Stimulated activated naive B cell treated with anti-CD40 and anti-IgM and Interleukin-4, amounts not matched to agents 10 μg/mL and 1 μg/mL and 100 μg/mL, for 72 hours (primary cell): Measurements from ENCODE around the gene ARNT2.
A peak's percentile ranks its signal among the peaks of the same experiment; 100 is the strongest.

ENCODE experiments used
- ATAC-seq, 2 donors: fragments of 150-1000 bp; cut with Tn5 transposase; replicated peaks; 2 replicates each; pipeline ENCODE4 v1.10.0; 2021; ENCODE audit warnings: moderate library complexity in 1 of 2
- DNase-seq: peaks from one replicate; pipeline ENCODE4 v3.0.0; 2021
- H3K27ac Mint-ChIP-seq: one replicate; pipeline ENCODE4 v1.8.0; 2022; ENCODE audit warnings: mild to moderate bottlenecking, mixed read lengths
- H3K27me3 Mint-ChIP-seq, 2 donors: one replicate each; pipeline ENCODE4 v1.8.0; 2022; ENCODE audit warnings: mixed read lengths in 2 of 2
- H3K36me3 Mint-ChIP-seq, 2 donors: one replicate each; pipeline ENCODE4 v1.8.0; 2022; ENCODE audit warnings: mixed read lengths in 2 of 2, mild to moderate bottlenecking in 1 of 2
- H3K4me1 Mint-ChIP-seq, 2 donors: one replicate each; pipeline ENCODE4 v1.8.0; 2022; ENCODE audit warnings: mixed read lengths in 2 of 2, mild to moderate bottlenecking in 1 of 2
- H3K4me3 Mint-ChIP-seq, 2 donors: one replicate each; pipeline ENCODE4 v1.8.0; 2022; ENCODE audit warnings: mild to moderate bottlenecking in 2 of 2, mixed read lengths in 2 of 2, moderate library complexity in 1 of 2
- H3K9me3 Mint-ChIP-seq, 2 donors: one replicate each; pipeline ENCODE4 v1.8.0; 2022; ENCODE audit warnings: mixed read lengths in 2 of 2, mild to moderate bottlenecking in 1 of 2

ARNT2 gene

DNA sequence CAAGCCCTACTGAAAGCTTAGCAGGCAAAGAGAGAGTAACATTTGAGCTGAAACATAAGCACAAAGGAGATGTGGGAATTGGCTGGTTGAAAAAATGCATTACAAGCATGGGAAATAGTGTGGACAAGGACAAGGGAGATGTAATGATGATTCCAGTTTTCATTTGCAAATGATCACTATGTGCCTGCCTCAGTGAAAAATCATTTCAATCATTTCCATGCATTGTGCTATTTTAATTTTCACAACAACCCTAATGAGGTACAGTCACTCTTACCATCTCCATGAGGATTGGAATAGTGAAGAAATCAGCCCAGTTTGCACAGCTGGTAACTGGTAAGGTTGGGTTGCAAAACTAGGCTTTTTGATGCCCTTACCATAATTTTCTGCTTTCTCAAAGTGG lies 123.2 kb downstream of the ARNT2 start:
- DNase-seq = no peak
- no peak overlapping the region for H3K27ac Mint-ChIP-seq
- peaks cover 11% of the 10 kb centered on the region in 2 donors for H3K27me3 Mint-ChIP-seq
- H3K36me3 Mint-ChIP-seq = no peaks in the 10 kb centered on the region
- no peak for ATAC-seq
- peaks cover 0 to 1% of the 10 kb centered on the region in 2 donors for H3K9me3 Mint-ChIP-seq
- H3K4me1 Mint-ChIP-seq = no peaks in the 10 kb centered on the region
- no peak overlapping the region for H3K4me3 Mint-ChIP-seq

DNA sequence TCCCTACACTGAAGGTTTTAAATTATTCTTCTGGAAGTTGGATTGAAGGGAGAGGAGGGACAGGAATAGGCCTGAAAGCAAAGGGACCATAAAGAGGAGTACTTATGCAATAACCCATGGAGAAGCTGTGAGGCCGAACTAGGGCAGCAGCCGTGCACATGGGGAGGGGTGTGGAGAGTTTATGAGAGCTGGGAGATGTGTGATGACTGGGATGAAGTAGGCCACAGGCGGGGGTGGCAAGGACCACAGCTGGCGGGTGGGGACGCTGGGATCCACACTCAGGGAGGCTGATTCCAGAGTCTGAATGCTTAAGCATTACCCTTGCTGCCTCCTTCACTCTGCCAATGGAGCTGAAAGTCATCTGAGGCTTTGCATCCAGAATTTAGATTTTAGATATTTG lies 123.8 kb downstream of the ARNT2 start:
- H3K36me3 Mint-ChIP-seq = no peaks in the 10 kb centered on the region
- no peaks in the 10 kb centered on the region for H3K4me1 Mint-ChIP-seq
- H3K4me3 Mint-ChIP-seq = no peak overlapping the region
- H3K9me3 Mint-ChIP-seq = peaks cover 0 to 1% of the 10 kb centered on the region in 2 donors
- DNase-seq = no peak
- ATAC-seq = no peak
- no peak overlapping the region for H3K27ac Mint-ChIP-seq
- H3K27me3 Mint-ChIP-seq = peaks cover 15 to 16% of the 10 kb centered on the region in 2 donors

DNA sequence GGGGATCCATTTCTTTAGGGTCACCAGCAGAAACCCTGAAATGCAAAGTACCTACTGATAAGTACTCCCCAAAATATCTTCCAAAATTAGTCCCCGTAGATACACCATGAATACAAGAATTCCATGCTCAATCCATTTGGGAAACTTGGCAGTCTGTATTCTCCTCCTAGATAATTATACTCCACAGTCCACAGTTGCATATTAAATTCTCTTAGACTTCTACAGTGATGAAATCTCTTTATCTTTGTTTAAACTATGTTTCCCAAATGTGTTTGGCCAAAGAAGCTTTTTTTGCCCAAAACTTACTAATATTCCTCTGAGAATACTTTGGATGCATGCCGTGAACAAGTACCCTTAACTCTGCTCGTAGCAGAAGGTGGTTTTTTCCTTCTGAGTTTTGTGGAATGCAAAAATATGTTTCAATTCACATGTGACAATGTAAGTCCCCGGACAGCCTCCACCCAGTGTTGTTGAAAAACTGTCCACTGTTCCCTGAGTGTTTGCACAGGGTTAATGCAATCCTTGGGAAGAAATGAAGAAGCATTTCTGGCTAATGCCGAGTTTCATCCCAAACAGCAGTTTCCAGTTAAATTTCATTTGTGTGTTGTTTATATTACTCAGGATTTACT lies 126.7 kb downstream of the ARNT2 start:
- ATAC-seq (no peak), DNase-seq (no peak)
- Mint-ChIP-seq H3K27ac (no peak overlapping the region), H3K9me3 (peaks cover 11 to 12% of the 10 kb centered on the region in 2 donors), H3K36me3 (peaks cover 0 to 4% of the 10 kb centered on the region in 2 donors), H3K4me3 (no peak overlapping the region), H3K27me3 (peaks cover 27 to 37% of the 10 kb centered on the region in 2 donors), H3K4me1 (no peaks in the 10 kb centered on the region)

DNA sequence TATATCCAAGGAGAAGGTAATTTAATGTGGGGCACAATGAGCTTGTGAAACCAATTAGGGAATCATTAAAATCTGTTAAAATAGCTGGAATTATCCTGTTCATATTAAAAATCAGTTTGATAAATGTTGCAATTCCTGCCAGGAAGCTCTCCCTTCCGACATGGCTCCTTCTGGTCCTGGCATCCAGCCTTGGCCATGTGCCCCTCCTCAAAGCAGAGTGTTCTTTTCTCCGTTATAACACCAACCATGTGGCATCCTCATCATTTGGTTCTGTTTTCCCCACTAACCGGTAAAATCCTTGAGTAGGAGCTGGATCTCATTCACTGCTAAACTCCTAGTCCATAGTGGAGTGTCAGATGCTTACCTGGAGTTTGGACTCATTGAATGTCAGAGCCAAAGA lies 127.2 kb downstream of the ARNT2 start:
- Mint-ChIP-seq H3K36me3 (peaks cover 0 to 4% of the 10 kb centered on the region in 2 donors), H3K27me3 (peaks cover 27 to 37% of the 10 kb centered on the region in 2 donors), H3K4me3 (no peak overlapping the region), H3K27ac (no peak overlapping the region), H3K4me1 (no peaks in the 10 kb centered on the region), H3K9me3 (peaks cover 11 to 14% of the 10 kb centered on the region in 2 donors)
- DNase-seq = no peak
- no peak for ATAC-seq

DNA sequence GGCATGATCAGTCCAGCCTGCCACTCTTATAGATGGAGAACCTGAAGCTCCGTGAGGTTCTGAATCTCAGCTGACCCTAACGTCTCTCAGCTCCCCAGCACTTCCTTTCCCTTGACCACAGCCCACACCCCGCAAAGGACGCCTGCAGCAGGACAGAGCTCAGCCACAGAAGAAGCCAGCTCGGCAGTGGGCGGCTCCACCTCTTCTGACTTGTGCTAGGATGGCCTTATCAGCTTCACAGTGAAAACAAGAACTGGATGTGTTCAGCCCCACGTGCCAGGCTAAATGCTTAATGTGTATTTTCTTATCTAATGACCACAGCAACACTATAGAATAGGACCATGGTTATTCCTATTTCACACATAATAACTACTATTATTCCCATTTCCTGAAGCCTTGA lies 127.6 kb downstream of the ARNT2 start:
- ATAC-seq = no peak
- DNase-seq = no peak
- Mint-ChIP-seq H3K36me3 (peaks cover 0 to 4% of the 10 kb centered on the region in 2 donors), H3K27me3 (peaks cover 25 to 36% of the 10 kb centered on the region in 2 donors), H3K4me3 (no peak overlapping the region), H3K9me3 (peaks cover 11 to 14% of the 10 kb centered on the region in 2 donors), H3K4me1 (no peaks in the 10 kb centered on the region), H3K27ac (no peak overlapping the region)

DNA sequence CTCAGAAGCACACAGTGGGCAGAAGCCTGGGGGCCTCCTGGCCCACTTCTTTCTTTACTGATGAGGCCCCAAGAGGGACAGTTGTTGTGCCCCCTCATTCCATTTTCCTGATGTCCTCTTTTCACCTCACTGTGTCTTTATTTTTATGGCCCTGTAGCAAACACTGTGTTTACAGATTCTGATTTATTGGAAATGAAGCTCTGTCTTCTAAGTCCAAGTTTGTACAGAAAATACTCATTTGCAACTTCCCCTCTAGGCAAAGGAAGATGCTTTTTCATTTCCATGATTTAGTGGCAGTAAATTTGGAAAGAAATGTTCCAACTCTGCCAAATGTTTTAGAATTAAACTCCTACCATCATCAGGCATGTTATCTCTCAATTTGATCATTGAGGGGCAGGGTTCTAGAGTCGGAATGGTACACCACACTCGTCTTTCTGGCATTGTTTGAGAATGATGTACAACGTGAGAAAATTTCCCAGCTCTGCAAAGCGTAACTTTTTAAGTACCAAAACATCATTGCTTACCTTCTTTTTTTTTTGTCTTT lies 129.7 kb downstream of the ARNT2 start:
- Mint-ChIP-seq H3K9me3 (peaks cover 9 to 14% of the 10 kb centered on the region in 2 donors), H3K27ac (no peak overlapping the region), H3K4me1 (no peaks in the 10 kb centered on the region), H3K36me3 (peaks cover 0 to 4% of the 10 kb centered on the region in 2 donors), H3K4me3 (no peak overlapping the region), H3K27me3 (peaks cover 30 to 37% of the 10 kb centered on the region in 2 donors)
- no peak for DNase-seq
- no peak for ATAC-seq

DNA sequence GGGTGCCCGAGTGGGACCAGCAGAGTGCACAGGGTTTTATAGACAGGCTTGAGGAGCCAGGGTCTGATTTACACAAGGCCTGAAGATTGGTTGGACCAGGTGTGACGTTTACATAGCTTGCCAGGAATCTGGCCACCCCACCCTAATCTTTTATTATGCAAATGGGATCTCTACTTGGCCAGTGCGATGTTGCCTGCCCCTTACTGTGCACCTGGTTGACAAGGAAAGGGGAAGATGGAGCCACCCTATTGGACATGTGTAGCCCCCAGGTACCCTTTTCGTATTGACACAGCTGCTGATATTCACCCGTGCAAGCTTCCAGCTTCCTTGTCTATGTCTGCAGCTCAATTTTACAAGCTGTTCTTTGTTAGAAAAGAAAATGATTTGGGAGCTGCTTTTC lies 132.0 kb downstream of the ARNT2 start:
- H3K36me3 Mint-ChIP-seq = peaks cover 0 to 4% of the 10 kb centered on the region in 2 donors
- H3K27ac Mint-ChIP-seq = no peak overlapping the region
- DNase-seq (no peak), ATAC-seq (no peak)
- H3K4me1 Mint-ChIP-seq = no peaks in the 10 kb centered on the region
- H3K27me3 Mint-ChIP-seq = peaks cover 30 to 37% of the 10 kb centered on the region in 2 donors
- H3K4me3 Mint-ChIP-seq = no peak overlapping the region
- H3K9me3 Mint-ChIP-seq = peaks cover 13 to 14% of the 10 kb centered on the region in 2 donors

DNA sequence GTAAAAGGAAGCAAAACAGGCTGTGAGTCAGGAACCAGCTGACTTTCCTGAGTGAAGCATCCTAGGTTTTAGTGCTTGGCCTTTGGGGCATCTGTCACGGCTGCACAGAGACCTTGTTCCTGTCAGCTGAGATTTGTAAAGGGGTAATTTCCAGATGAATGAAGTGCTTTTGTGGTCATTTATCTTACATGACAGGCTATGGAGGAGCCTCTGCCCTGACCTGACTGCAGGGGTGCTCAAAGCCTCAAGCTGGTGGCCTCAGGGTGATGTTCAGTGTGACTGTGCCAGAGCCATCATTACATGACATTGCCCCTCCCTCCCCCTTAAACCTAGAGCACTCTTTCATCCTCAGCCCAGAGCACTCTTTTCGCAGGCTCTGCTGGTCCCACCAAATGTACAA lies 132.5 kb downstream of the ARNT2 start:
- ATAC-seq = no peak
- Mint-ChIP-seq H3K27me3 (peaks cover 27 to 34% of the 10 kb centered on the region in 2 donors), H3K4me1 (no peaks in the 10 kb centered on the region), H3K36me3 (peaks cover 0 to 4% of the 10 kb centered on the region in 2 donors), H3K27ac (no peak overlapping the region), H3K4me3 (no peak overlapping the region), H3K9me3 (peaks cover 13 to 14% of the 10 kb centered on the region in 2 donors)
- DNase-seq = no peak

DNA sequence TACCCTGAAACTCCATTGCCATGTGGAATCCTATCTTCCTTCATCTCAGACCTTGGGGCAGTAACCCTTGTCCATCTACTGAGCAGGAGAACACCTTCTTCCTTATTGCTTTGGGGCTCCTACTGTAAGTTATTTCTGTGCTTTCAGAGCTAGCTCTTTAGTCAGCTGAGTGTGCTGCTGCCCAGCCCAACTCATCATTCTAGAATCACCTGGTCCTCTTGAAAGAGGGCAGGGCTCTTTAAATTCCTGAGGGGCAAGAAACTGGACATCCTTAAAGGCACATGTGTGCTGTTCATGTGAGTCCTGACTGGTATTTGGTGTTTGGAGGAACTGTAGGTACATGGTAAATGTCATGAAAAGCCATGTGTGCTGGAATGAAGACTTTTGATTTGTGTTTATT lies 140.9 kb downstream of the ARNT2 start:
- Mint-ChIP-seq H3K27ac (no peak overlapping the region), H3K27me3 (peaks cover 16 to 22% of the 10 kb centered on the region in 2 donors), H3K36me3 (no peaks in the 10 kb centered on the region), H3K9me3 (peaks cover 6 to 8% of the 10 kb centered on the region in 2 donors), H3K4me3 (no peak overlapping the region), H3K4me1 (no peaks in the 10 kb centered on the region)
- DNase-seq (no peak), ATAC-seq (no peak)

DNA sequence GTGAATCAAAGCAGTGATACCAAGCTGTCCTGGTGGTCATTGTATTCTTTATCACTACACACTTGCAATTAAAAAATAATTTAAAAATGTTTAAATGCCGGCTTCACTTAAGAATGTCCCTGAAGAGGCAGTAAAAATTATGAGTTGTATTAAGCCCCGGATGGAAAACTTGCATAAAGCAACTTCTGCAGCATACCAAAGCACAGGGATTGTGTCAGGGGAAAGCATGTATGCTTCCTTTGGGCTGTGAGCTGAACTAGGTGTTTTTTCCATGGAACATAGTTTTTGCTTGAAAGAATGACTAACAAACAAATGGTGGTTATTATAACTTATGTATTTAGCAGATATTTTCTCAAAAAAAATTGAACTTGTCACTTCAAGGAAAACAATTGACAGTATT lies 143.1 kb downstream of the ARNT2 start:
- no peak for DNase-seq
- Mint-ChIP-seq H3K4me1 (no peaks in the 10 kb centered on the region), H3K36me3 (no peaks in the 10 kb centered on the region), H3K27me3 (peaks cover 21 to 26% of the 10 kb centered on the region in 2 donors), H3K9me3 (peaks cover 2 to 8% of the 10 kb centered on the region in 2 donors), H3K27ac (no peak overlapping the region), H3K4me3 (no peak overlapping the region)
- ATAC-seq = no peak

DNA sequence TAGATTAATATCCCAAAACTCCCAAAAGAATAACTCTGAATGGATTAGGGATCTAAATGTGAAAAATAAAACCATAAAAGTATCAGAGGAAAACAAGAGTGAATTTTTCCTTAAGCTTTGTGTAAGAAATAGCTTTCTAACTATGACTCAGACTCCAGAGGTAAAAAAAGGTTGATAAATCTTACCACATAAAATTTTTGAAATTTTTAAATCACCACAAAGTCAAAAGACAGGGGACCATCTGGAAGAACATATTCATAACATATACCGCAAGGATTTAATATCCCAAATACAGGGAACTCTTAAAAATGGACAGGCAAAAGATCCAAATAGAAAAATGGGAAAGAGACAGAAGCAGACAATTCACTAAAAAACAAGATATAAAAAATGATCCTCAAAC lies 145.0 kb downstream of the ARNT2 start:
- ATAC-seq = no peak
- peaks cover 21 to 23% of the 10 kb centered on the region in 2 donors for H3K27me3 Mint-ChIP-seq
- H3K36me3 Mint-ChIP-seq = no peaks in the 10 kb centered on the region
- peaks cover 2 to 5% of the 10 kb centered on the region in 2 donors for H3K9me3 Mint-ChIP-seq
- no peaks in the 10 kb centered on the region for H3K4me1 Mint-ChIP-seq
- H3K27ac Mint-ChIP-seq = no peak overlapping the region
- H3K4me3 Mint-ChIP-seq = no peak overlapping the region
- no peak for DNase-seq

DNA sequence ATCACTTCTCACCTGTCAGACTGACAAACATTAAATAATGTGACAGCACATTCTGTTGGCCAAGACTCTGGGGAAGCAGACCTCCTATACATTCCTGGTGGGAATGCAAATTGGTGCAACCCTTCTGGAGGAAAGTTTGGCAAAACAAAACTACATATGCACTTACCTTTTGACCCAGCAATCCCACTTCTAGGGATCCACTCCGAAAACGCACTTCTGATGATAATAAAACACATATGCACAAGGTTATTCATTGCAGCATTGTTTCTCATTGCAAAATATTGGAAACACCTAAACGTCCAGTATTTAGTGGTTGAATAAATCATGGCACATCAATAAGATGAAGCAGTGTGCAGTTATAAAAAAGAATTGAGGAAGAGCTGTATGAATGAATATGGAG lies 145.5 kb downstream of the ARNT2 start:
- no peak overlapping the region for H3K4me3 Mint-ChIP-seq
- H3K4me1 Mint-ChIP-seq = no peaks in the 10 kb centered on the region
- DNase-seq (no peak), ATAC-seq (no peak)
- peaks cover 0 to under 1% of the 10 kb centered on the region in 2 donors for H3K9me3 Mint-ChIP-seq
- peaks cover 16 to 20% of the 10 kb centered on the region in 2 donors for H3K27me3 Mint-ChIP-seq
- H3K27ac Mint-ChIP-seq = no peak overlapping the region
- H3K36me3 Mint-ChIP-seq = no peaks in the 10 kb centered on the region

DNA sequence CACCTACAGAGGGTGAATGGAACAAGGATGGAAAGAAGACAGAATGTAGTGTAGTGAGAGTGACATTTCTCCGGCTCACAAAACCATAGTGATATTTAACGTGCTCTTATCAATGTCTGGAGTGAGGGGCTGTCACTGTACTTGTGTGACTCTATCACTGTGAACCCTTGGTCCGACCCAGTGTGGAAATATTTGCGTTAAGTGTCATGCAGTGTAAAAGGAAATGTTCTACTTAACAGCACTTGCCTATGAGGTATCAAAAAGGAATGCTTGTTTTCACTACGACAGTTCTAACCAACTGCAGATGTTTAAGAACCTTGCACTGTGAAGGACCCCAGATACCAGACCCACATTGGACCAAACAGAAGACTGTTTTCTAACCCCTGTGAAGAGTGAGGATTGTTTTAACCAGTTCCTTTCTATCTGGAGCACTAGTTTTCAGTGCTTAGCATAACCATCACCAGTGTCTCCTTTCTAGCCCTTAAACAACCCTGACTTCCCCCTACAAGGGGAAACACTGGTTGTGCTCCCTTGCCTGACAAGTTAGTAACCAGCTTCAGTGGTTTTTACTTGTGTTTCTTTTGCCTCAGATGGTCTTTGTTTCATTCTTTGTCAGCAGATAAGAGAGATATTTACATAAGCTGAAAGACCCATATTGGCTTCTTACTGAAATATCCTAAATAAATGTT lies 146.2 kb downstream of the ARNT2 start:
- peaks cover 19 to 24% of the 10 kb centered on the region in 2 donors for H3K27me3 Mint-ChIP-seq
- no peaks in the 10 kb centered on the region for H3K9me3 Mint-ChIP-seq
- H3K36me3 Mint-ChIP-seq = no peaks in the 10 kb centered on the region
- peak; percentile 50 to 75 for ATAC-seq
- no peak for DNase-seq
- H3K4me3 Mint-ChIP-seq = no peak overlapping the region
- H3K4me1 Mint-ChIP-seq = no peaks in the 10 kb centered on the region
- H3K27ac Mint-ChIP-seq = no peak overlapping the region

DNA sequence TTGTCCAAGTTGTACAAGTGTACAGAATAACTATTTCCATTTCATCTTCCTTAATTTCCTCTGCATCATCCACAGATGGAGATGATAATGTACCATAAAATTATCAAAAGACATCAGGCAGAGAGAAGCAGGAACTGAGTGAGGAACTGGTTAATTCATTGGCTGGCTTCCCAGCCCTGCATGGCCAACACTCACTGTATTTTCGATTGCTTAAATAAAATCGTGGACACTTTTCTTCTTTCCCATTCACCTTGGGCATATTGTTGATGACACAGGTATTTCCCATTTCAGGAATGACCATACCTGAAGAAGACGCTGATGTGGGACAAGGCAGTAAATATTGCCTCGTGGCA lies 146.7 kb downstream of the ARNT2 start:
- H3K27ac Mint-ChIP-seq = no peak overlapping the region
- ATAC-seq = no peak
- no peak overlapping the region for H3K4me3 Mint-ChIP-seq
- no peak for DNase-seq
- H3K9me3 Mint-ChIP-seq = no peaks in the 10 kb centered on the region
- no peaks in the 10 kb centered on the region for H3K36me3 Mint-ChIP-seq
- H3K4me1 Mint-ChIP-seq = no peaks in the 10 kb centered on the region
- peaks cover 20 to 22% of the 10 kb centered on the region in 2 donors for H3K27me3 Mint-ChIP-seq

DNA sequence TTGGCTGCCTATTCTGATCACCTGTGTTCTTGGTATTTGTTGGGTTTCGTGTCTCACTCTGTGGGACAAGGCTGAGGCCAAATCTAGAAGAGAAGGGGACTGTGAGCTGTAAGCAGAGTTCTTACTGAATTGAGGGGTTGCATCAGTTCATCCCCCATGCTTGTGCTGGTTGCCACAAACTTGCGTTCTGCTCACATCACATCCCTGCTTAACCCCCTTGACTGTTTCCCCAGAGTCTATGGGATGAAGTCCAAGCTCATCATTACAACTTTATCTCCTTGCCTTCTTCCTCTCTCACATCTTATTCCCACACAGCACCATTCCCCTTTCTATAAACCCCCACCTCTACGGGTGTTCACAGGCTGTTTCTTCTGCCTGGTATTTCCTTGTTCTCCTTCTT lies 147.2 kb downstream of the ARNT2 start:
- no peak for ATAC-seq
- Mint-ChIP-seq H3K4me3 (no peak overlapping the region), H3K27ac (no peak overlapping the region), H3K27me3 (peaks cover 17 to 19% of the 10 kb centered on the region in 2 donors), H3K36me3 (no peaks in the 10 kb centered on the region), H3K4me1 (no peaks in the 10 kb centered on the region), H3K9me3 (no peaks in the 10 kb centered on the region)
- DNase-seq = no peak
